HCT116 (cell line): ENCODE data around the gene MAN1A1. TPM values are rescaled to one million over a fixed set of nuclear protein-coding genes. Genes with fewer than 3 reads are reported as not detected.

Source experiments
- ATAC-seq: fragments of 200-7000 bp; cut with Tn5 transposase; 2 replicates; pipeline ENCODE4 v1.9.1; 2020; ENCODE audit warnings: mild to moderate bottlenecking, moderate library complexity
- BruUV-seq: library from RNA; stranded (reverse); fragments of 400-500 nt; replicated peaks from 2 replicates; lab custom pipeline; 2021; lab: Mats Ljungman, UMichigan
- CTCF ChIA-PET: fragments of 300-600 bp; sonication (Branson Sonifier 250); formaldehyde crosslinking; loops from one replicate; lab custom pipeline; 2021; ENCODE audit warnings: antibody characterized with exemption; lab: Charles Lee
- POLR2A ChIA-PET: fragments of 300-600, 350-600 bp; sonication (Branson Sonifier 250); formaldehyde crosslinking; loops from one replicate; lab custom pipeline; 2021; ENCODE audit warnings: antibody characterized with exemption; lab: Charles Lee
- RAD21 ChIA-PET, 2 experiments: fragments of 300-600 bp; sonication (Branson Sonifier 250); formaldehyde crosslinking; loops; one replicate each; lab custom pipeline; 2023; ENCODE audit warnings: low total read pairs in 2 of 2; ENCODE audit not compliant: uncharacterized antibody in 2 of 2, unreplicated experiment in 2 of 2, low non-redundant PET in 1 of 2; lab: Charles Lee
- DNase-seq: peaks from one replicate; pipeline ENCODE4 v3.0.0-alpha.2; 2010; ENCODE audit warnings: low read depth, low spot score
- H2AFZ ChIP-seq: fragments of 200-600 bp; shearing (Covaris generic), sonication (generic); 2 replicates; pipeline ENCODE4 v1.6.1; 2017; ENCODE audit warnings: low read depth, mixed run types, mixed read lengths, antibody characterized with exemption, low read length; ENCODE audit not compliant: poor library complexity, severe bottlenecking
- H3K27ac ChIP-seq: 2 replicates; pipeline ENCODE4 v1.5.1; 2012; ENCODE audit warnings: low read depth, low read length
- H3K27me3 ChIP-seq: fragments of 200-600 bp; sonication (generic); 2 replicates; pipeline ENCODE4 v1.6.1; 2016; ENCODE audit warnings: mixed run types, low read length, mixed read lengths; ENCODE audit not compliant: insufficient read depth
- H3K36me3 ChIP-seq, 2 experiments: fragments of 200-500 bp in 1 of 2; fragments of 200-600 bp in 1 of 2; sonication (Bioruptor generic) in 1 of 2; sonication (generic) in 1 of 2; 2 replicates each; pipeline versions ENCODE4 v1.5.1 to v1.6.1; 2014 to 2016; ENCODE audit warnings: low read length in 2 of 2, inconsistent platforms in 1 of 2, mixed read lengths in 1 of 2, mixed run types in 1 of 2; ENCODE audit not compliant: insufficient read depth in 2 of 2, control insufficient read depth in 1 of 2
- H3K4me1 ChIP-seq, 2 experiments: fragments of 200-600 bp in 1 of 2; sonication (generic) in 1 of 2; 2 replicates each; pipeline versions ENCODE4 v1.5.1 to v1.6.1; 2012 to 2017; ENCODE audit warnings: low read length in 2 of 2, inconsistent platforms in 1 of 2, mild to moderate bottlenecking in 1 of 2, mixed read lengths in 1 of 2, mixed run types in 1 of 2, moderate library complexity in 1 of 2; ENCODE audit not compliant: insufficient read depth in 2 of 2, control insufficient read depth in 1 of 2
- H3K4me2 ChIP-seq: fragments of 200-600 bp; sonication (generic); 2 replicates; pipeline ENCODE4 v1.6.1; 2017; ENCODE audit warnings: mixed run types, low read length, mixed read lengths
- H3K4me3 ChIP-seq, 2 experiments: fragments of 200-600 bp in 1 of 2; sonication (generic) in 1 of 2; replicated peaks in 1 of 2; 2 replicates each; pipeline ENCODE4 v1.5.1; 2011 to 2016; ENCODE audit warnings: low read length in 2 of 2, control low read depth in 1 of 2, low read depth in 1 of 2, mild to moderate bottlenecking in 1 of 2, mixed read lengths in 1 of 2, mixed run types in 1 of 2
- H3K79me2 ChIP-seq: fragments of 200-600 bp; sonication (generic); 2 replicates; pipeline ENCODE4 v1.6.1; 2017; ENCODE audit warnings: mild to moderate bottlenecking, mixed run types, low read length, moderate library complexity, mixed read lengths; ENCODE audit not compliant: insufficient read depth
- H3K9ac ChIP-seq: fragments of 200-600 bp; sonication (generic); 2 replicates; pipeline ENCODE4 v1.6.1; 2016; ENCODE audit warnings: low read length, mixed read lengths
- H3K9me2 ChIP-seq: fragments of 200-600 bp; sonication (generic), shearing (Covaris generic); 2 replicates; pipeline ENCODE4 v1.6.1; 2017; ENCODE audit warnings: mixed run types, mild to moderate bottlenecking, moderate library complexity; ENCODE audit not compliant: insufficient read depth
- H3K9me3 ChIP-seq, 2 experiments: fragments of 200-500 bp in 1 of 2; fragments of 200-600 bp in 1 of 2; sonication (Bioruptor generic) in 1 of 2; sonication (generic) in 1 of 2; 2 replicates each; pipeline ENCODE4 v1.6.1; 2014 to 2017; ENCODE audit warnings: low read length in 2 of 2, mixed read lengths in 2 of 2, inconsistent platforms in 1 of 2, low read depth in 1 of 2, mild to moderate bottlenecking in 1 of 2, mixed run types in 1 of 2, moderate library complexity in 1 of 2; ENCODE audit not compliant: control insufficient read depth in 1 of 2, insufficient read depth in 1 of 2
- H4K20me1 ChIP-seq: fragments of 200-600 bp; sonication (generic), shearing (Covaris generic); 2 replicates; pipeline ENCODE4 v1.6.1; 2017; ENCODE audit warnings: mixed run types, mild to moderate bottlenecking, moderate library complexity; ENCODE audit not compliant: insufficient read depth
- CBX3 ChIP-seq: IDR thresholded peaks from 2 replicates; pipeline ENCODE4 v1.6.1; 2012; ENCODE audit warnings: low read depth
- CEBPB ChIP-seq: IDR thresholded peaks from 2 replicates; pipeline ENCODE4 v1.6.1; 2012; ENCODE audit warnings: low read depth
- EGR1 ChIP-seq: IDR thresholded peaks from 2 replicates; pipeline ENCODE4 v1.6.1; 2012; ENCODE audit warnings: low read depth
- ELF1 ChIP-seq: IDR thresholded peaks from 2 replicates; pipeline ENCODE4 v1.6.1; 2012; ENCODE audit warnings: low read depth, borderline replicate concordance
- EZH2 ChIP-seq: fragments of 200-600 bp; sonication (generic); IDR thresholded peaks from 2 replicates; pipeline ENCODE4 v1.6.1; 2017; ENCODE audit warnings: antibody characterized with exemption, mixed run types
- EZH2phosphoT487 ChIP-seq: fragments of 200-600 bp; IDR thresholded peaks from 2 replicates; pipeline ENCODE4 v1.6.1; 2018; ENCODE audit warnings: antibody characterized with exemption, borderline replicate concordance
- FOSL1 ChIP-seq: IDR thresholded peaks from 2 replicates; pipeline ENCODE4 v1.6.1; 2012; ENCODE audit warnings: low read depth
- JUND ChIP-seq: IDR thresholded peaks from 2 replicates; pipeline ENCODE4 v1.6.1; 2012
- POLR2A ChIP-seq: IDR thresholded peaks from 2 replicates; pipeline ENCODE4 v1.7.0; 2011; ENCODE audit warnings: borderline replicate concordance; ENCODE audit not compliant: insufficient read depth, insufficient read length; ENCODE audit errors: extremely low read depth
- POLR2AphosphoS5 ChIP-seq: IDR thresholded peaks from 2 replicates; pipeline ENCODE4 v1.6.1; 2011; ENCODE audit warnings: mild to moderate bottlenecking, low read depth, low read length, moderate library complexity
- RAD21 ChIP-seq: IDR thresholded peaks from 2 replicates; pipeline ENCODE4 v1.6.1; 2012; ENCODE audit warnings: low read depth, mild to moderate bottlenecking
- SIN3A ChIP-seq: IDR thresholded peaks from 2 replicates; pipeline ENCODE4 v1.6.1; 2012; ENCODE audit warnings: low read depth
- SP1 ChIP-seq: IDR thresholded peaks from 2 replicates; pipeline ENCODE4 v1.6.1; 2012; ENCODE audit warnings: low read depth
- SRF ChIP-seq: IDR thresholded peaks from 2 replicates; pipeline ENCODE4 v1.6.1; 2012; ENCODE audit warnings: low read depth
- TCF7L2 ChIP-seq: IDR thresholded peaks from 2 replicates; pipeline ENCODE4 v1.7.0; 2011; ENCODE audit warnings: borderline replicate concordance, inconsistent platforms; ENCODE audit not compliant: insufficient read depth, insufficient read length; ENCODE audit errors: extremely low read depth
- ZNF274 ChIP-seq: fragments of 200-500 bp; sonication (Bioruptor generic); IDR thresholded peaks from 2 replicates; pipeline ENCODE4 v1.6.1; 2014; ENCODE audit warnings: mild to moderate bottlenecking, low read depth, low read length, inconsistent platforms
- intact Hi-C: fragments of 100-400 bp; cut with micrococcal nuclease; formaldehyde crosslinking; loops from 2 replicates; pipeline ENCODE4 v1.10.0; 2022
- total RNA-seq: library from RNA; stranded (reverse); gene quantifications from one replicate; pipeline ENCODE4 v1.2.1, GENCODE V29; 2021; ENCODE audit not compliant: unreplicated experiment
- TF ChIP-seq, protein P1 (sequence below): IDR thresholded peaks from 2 replicates; pipeline ENCODE4 v1.6.1; 2011; ENCODE audit warnings: mild to moderate bottlenecking, low read length, moderate library complexity; ENCODE audit not compliant: insufficient replicate concordance; ENCODE audit errors: extremely low read depth
- TF ChIP-seq, protein P2 (sequence below): IDR thresholded peaks from 2 replicates; pipeline ENCODE4 v1.6.1; 2012; ENCODE audit warnings: low read depth
- TF ChIP-seq, protein P3 (sequence below), 3 experiments: fragments of 200-600 bp in 1 of 3; sonication (generic) in 1 of 3; IDR thresholded peaks in 2 of 3; conservative IDR thresholded peaks in 1 of 3; 2 replicates each; pipeline ENCODE4 v1.5.1; 2012 to 2017; ENCODE audit warnings: low read depth in 2 of 3, low read length in 2 of 3, antibody characterized with exemption in 1 of 3, borderline replicate concordance in 1 of 3, control low read depth in 1 of 3, mild to moderate bottlenecking in 1 of 3, mixed read lengths in 1 of 3, mixed run types in 1 of 3, moderate library complexity in 1 of 3; ENCODE audit not compliant: insufficient read depth in 1 of 3
- TF ChIP-seq, protein P4 (sequence below): IDR thresholded peaks from 2 replicates; pipeline ENCODE4 v1.6.1; 2012
- TF ChIP-seq, protein P5 (sequence below): IDR thresholded peaks from 2 replicates; pipeline ENCODE4 v1.6.1; 2012

The MAN1A1 gene
- total RNA-seq, 1 experiment from 2014 or later = 46.0 TPM

DNA sequence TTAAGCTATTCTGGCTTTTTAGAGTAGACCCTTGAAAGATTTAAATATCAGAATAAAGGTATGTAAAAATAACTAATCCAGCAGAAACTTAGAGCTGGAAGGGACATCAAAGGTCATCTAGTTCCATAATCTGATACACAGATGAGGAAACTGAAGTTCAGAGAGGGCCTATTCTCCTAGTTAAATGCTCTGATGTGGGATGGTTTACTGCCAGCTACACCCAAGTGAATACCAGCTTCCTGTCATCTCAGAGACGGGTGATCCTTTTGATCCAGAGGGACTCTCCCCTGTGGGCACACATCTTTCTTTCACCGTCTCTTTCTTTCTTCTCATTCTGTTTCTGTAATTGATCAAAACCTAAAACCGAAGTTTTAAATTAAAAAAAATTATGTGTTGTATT, 94.1 kb downstream of the MAN1A1 start:
- peak; percentile 87 for ATAC-seq
- CTCF ChIA-PET = no interaction called here
- TF ChIP-seq SP1 = peak; percentile 74
- TF ChIP-seq EZH2phosphoT487 = no peak
- TF ChIP-seq SRF = no peak
- TF ChIP-seq, protein P1, sequence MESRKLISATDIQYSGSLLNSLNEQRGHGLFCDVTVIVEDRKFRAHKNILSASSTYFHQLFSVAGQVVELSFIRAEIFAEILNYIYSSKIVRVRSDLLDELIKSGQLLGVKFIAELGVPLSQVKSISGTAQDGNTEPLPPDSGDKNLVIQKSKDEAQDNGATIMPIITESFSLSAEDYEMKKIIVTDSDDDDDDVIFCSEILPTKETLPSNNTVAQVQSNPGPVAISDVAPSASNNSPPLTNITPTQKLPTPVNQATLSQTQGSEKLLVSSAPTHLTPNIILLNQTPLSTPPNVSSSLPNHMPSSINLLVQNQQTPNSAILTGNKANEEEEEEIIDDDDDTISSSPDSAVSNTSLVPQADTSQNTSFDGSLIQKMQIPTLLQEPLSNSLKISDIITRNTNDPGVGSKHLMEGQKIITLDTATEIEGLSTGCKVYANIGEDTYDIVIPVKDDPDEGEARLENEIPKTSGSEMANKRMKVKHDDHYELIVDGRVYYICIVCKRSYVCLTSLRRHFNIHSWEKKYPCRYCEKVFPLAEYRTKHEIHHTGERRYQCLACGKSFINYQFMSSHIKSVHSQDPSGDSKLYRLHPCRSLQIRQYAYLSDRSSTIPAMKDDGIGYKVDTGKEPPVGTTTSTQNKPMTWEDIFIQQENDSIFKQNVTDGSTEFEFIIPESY = no peak
- peak; percentile 81 for TF ChIP-seq JUND
- no peak for TF ChIP-seq ZNF274
- peak; percentile 53; the same call in 1 of the 2 replicates for TF ChIP-seq POLR2AphosphoS5
- TF ChIP-seq EGR1 = no peak
- no peak for TF ChIP-seq POLR2A
- TF ChIP-seq, protein P2, sequence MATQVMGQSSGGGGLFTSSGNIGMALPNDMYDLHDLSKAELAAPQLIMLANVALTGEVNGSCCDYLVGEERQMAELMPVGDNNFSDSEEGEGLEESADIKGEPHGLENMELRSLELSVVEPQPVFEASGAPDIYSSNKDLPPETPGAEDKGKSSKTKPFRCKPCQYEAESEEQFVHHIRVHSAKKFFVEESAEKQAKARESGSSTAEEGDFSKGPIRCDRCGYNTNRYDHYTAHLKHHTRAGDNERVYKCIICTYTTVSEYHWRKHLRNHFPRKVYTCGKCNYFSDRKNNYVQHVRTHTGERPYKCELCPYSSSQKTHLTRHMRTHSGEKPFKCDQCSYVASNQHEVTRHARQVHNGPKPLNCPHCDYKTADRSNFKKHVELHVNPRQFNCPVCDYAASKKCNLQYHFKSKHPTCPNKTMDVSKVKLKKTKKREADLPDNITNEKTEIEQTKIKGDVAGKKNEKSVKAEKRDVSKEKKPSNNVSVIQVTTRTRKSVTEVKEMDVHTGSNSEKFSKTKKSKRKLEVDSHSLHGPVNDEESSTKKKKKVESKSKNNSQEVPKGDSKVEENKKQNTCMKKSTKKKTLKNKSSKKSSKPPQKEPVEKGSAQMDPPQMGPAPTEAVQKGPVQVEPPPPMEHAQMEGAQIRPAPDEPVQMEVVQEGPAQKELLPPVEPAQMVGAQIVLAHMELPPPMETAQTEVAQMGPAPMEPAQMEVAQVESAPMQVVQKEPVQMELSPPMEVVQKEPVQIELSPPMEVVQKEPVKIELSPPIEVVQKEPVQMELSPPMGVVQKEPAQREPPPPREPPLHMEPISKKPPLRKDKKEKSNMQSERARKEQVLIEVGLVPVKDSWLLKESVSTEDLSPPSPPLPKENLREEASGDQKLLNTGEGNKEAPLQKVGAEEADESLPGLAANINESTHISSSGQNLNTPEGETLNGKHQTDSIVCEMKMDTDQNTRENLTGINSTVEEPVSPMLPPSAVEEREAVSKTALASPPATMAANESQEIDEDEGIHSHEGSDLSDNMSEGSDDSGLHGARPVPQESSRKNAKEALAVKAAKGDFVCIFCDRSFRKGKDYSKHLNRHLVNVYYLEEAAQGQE = no peak
- peak; percentile 53; the same call in 1 of the 2 replicates for TF ChIP-seq CBX3
- TF ChIP-seq SIN3A = no peak
- peak; percentile 75 for TF ChIP-seq CEBPB
- TF ChIP-seq, protein P3, sequence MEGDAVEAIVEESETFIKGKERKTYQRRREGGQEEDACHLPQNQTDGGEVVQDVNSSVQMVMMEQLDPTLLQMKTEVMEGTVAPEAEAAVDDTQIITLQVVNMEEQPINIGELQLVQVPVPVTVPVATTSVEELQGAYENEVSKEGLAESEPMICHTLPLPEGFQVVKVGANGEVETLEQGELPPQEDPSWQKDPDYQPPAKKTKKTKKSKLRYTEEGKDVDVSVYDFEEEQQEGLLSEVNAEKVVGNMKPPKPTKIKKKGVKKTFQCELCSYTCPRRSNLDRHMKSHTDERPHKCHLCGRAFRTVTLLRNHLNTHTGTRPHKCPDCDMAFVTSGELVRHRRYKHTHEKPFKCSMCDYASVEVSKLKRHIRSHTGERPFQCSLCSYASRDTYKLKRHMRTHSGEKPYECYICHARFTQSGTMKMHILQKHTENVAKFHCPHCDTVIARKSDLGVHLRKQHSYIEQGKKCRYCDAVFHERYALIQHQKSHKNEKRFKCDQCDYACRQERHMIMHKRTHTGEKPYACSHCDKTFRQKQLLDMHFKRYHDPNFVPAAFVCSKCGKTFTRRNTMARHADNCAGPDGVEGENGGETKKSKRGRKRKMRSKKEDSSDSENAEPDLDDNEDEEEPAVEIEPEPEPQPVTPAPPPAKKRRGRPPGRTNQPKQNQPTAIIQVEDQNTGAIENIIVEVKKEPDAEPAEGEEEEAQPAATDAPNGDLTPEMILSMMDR (IDR thresholded peaks at IDR 0.05 in 2 of 3, conservative IDR thresholded peaks at IDR 0.05 in 1 of 3; ENCODE audit: borderline replicate concordance in 1 of 3, insufficient read depth in 1 of 3, low read depth in 2 of 3, low read length in 2 of 3) = no peak
- TF ChIP-seq, protein P4, sequence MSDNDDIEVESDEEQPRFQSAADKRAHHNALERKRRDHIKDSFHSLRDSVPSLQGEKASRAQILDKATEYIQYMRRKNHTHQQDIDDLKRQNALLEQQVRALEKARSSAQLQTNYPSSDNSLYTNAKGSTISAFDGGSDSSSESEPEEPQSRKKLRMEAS = 0 out of 2 replicates have a peak, but pooled peaks have one; percentile 31
- TF ChIP-seq, protein P5, sequence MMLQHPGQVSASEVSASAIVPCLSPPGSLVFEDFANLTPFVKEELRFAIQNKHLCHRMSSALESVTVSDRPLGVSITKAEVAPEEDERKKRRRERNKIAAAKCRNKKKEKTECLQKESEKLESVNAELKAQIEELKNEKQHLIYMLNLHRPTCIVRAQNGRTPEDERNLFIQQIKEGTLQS = no peak
- TF ChIP-seq TCF7L2 = peak; percentile 40
- peak; percentile 38; the same call in 1 of the 2 replicates for TF ChIP-seq FOSL1
- TF ChIP-seq EZH2 = no peak
- TF ChIP-seq ELF1 = no peak
- TF ChIP-seq RAD21 = no peak

More for the DNA sequence above, 94.1 kb downstream of the MAN1A1 start:
- POLR2A ChIA-PET = no interaction called here
- intact Hi-C loops = no loop called here
- peak overlapping the region in 1 of 2 experiments; percentile 11; a peak in 1 of 4 replicates for H3K4me3 ChIP-seq
- BruUV-seq = no TSS peak
- H3K9ac ChIP-seq = no peak overlapping the region
- no peak overlapping the region for H2AFZ ChIP-seq
- H3K27ac ChIP-seq = peak overlapping the region; percentile 59; the same call in 1 of the 2 replicates
- peak overlapping the region; percentile 53 for H3K4me2 ChIP-seq
- H3K4me1 ChIP-seq = peaks cover 50 to 60% of the 10 kb centered on the region in 2 experiments
- H4K20me1 ChIP-seq = no peaks in the 10 kb centered on the region
- H3K36me3 ChIP-seq = no peaks in the 10 kb centered on the region
- no peaks in the 10 kb centered on the region for H3K9me2 ChIP-seq
- RAD21 ChIA-PET = no interaction called here
- no peaks in the 10 kb centered on the region; the same call in 1 of the 2 replicates for H3K79me2 ChIP-seq
- H3K9me3 ChIP-seq = no peaks in the 10 kb centered on the region
- peak; percentile 55 for DNase-seq
- H3K27me3 ChIP-seq = no peaks in the 10 kb centered on the region
